DOHH2 (cell line): Measurements from ENCODE around the gene AHNAK.

ENCODE experiments used
- CTCF ChIP-seq: fragments of 200-600 bp; sonication (generic); IDR thresholded peaks from one replicate; pipeline ENCODE4 v1.5.1; 2014; ENCODE audit warnings: antibody characterized with exemption, mild to moderate bottlenecking, low read depth, low read length; ENCODE audit not compliant: poor library complexity, severe bottlenecking
- EZH2phosphoT487 ChIP-seq: fragments of 200-600 bp; sonication (generic); IDR thresholded peaks from 2 replicates; pipeline ENCODE4 v1.6.1; 2017; ENCODE audit warnings: borderline replicate concordance, mild to moderate bottlenecking, antibody characterized with exemption, low read length, moderate library complexity, mixed read lengths

GRCh38 chr11:62507125-62507422 lies 39.5 kb downstream of the AHNAK start:
- TF ChIP-seq CTCF = no peak
- TF ChIP-seq EZH2phosphoT487 = no peak
